Neural cell (in vitro differentiated cells): ENCODE results near the gene FAAH. TPM values are rescaled to one million over a fixed set of nuclear protein-coding genes. Genes with fewer than 3 reads are reported as not detected.

Experiments used
- H2AFZ ChIP-seq: fragments of 200-600, 300-800 bp; sonication (generic), shearing (Covaris generic); 2 replicates; pipeline ENCODE4 v1.6.0; 2014; ENCODE audit warnings: low read depth, mild to moderate bottlenecking, antibody characterized with exemption, low read length, moderate library complexity
- H3F3A ChIP-seq: fragments of 200-600 bp; shearing (Covaris generic); 2 replicates; pipeline ENCODE4 v1.6.1; 2016; ENCODE audit warnings: mild to moderate bottlenecking, moderate library complexity, mixed read lengths, antibody characterized with exemption, low read length; ENCODE audit not compliant: insufficient read depth, poor library complexity, severe bottlenecking
- H3K27ac ChIP-seq: fragments of 200-600, 300-800 bp; sonication (generic), shearing (Covaris generic); 2 replicates; pipeline ENCODE4 v1.5.1; 2014; ENCODE audit warnings: mild to moderate bottlenecking, low read length, moderate library complexity
- H3K27me3 ChIP-seq: fragments of 300-800, 200-600 bp; sonication (generic), shearing (Covaris generic); 2 replicates; pipeline ENCODE4 v1.6.0; 2014; ENCODE audit warnings: mild to moderate bottlenecking, low read depth, low read length, moderate library complexity; ENCODE audit not compliant: insufficient read depth
- H3K36me3 ChIP-seq: fragments of 300-800, 200-600 bp; sonication (generic), shearing (Covaris generic); 2 replicates; pipeline ENCODE4 v1.5.1; 2014; ENCODE audit warnings: mild to moderate bottlenecking, antibody characterized with exemption, low read length, moderate library complexity; ENCODE audit not compliant: insufficient read depth
- H3K4me2 ChIP-seq: fragments of 300-800, 200-600 bp; sonication (generic), shearing (Covaris generic); 2 replicates; pipeline ENCODE4 v1.6.0; 2014; ENCODE audit warnings: mild to moderate bottlenecking, low read length
- H3K4me3 ChIP-seq: fragments of 300-800, 200-600 bp; sonication (generic), shearing (Covaris generic); 2 replicates; pipeline ENCODE4 v1.5.1; 2014; ENCODE audit warnings: mild to moderate bottlenecking, low read length, moderate library complexity
- H3K79me2 ChIP-seq: fragments of 200-600 bp; shearing (Covaris generic); replicated peaks from 2 replicates; pipeline ENCODE4 v1.6.0; 2014; ENCODE audit warnings: mild to moderate bottlenecking, low read length, moderate library complexity; ENCODE audit not compliant: insufficient read depth
- H3K9ac ChIP-seq: fragments of 300-800, 200-600 bp; sonication (generic), shearing (Covaris generic); 2 replicates; pipeline ENCODE4 v1.6.1; 2016; ENCODE audit warnings: mild to moderate bottlenecking, low read length, mixed read lengths
- H3K9me2 ChIP-seq: fragments of 200-600 bp; shearing (Covaris generic); 2 replicates; pipeline ENCODE4 v1.6.1; 2016; ENCODE audit warnings: mild to moderate bottlenecking, low read length, mixed read lengths; ENCODE audit not compliant: insufficient read depth
- H3K9me3 ChIP-seq: fragments of 200-600, 300-800 bp; sonication (generic), shearing (Covaris generic); 2 replicates; pipeline ENCODE4 v1.6.1; 2016; ENCODE audit warnings: mild to moderate bottlenecking, mixed run types, low read length, moderate library complexity, mixed read lengths
- H4K20me1 ChIP-seq: fragments of 200-600 bp; shearing (Covaris generic); 2 replicates; pipeline ENCODE4 v1.6.1; 2016; ENCODE audit warnings: mild to moderate bottlenecking, mixed run types; ENCODE audit not compliant: insufficient read depth
- EP300 ChIP-seq: fragments of 450-650 bp; conservative IDR thresholded peaks from 2 replicates; pipeline ENCODE4 v1.6.1; 2014; ENCODE audit warnings: antibody characterized with exemption, mild to moderate bottlenecking, moderate library complexity; ENCODE audit not compliant: poor library complexity, severe bottlenecking
- EZH2 ChIP-seq: fragments of 200-600, 300-800 bp; shearing (Covaris generic), sonication (generic); IDR thresholded peaks from 2 replicates; pipeline ENCODE4 v1.6.1; 2014; ENCODE audit warnings: antibody characterized with exemption, low read length, borderline replicate concordance, mild to moderate bottlenecking; ENCODE audit not compliant: insufficient read depth, poor library complexity, severe bottlenecking
- MXI1 ChIP-seq: fragments of 450-650 bp; conservative IDR thresholded peaks from 2 replicates; pipeline ENCODE4 v1.6.1; 2014; ENCODE audit warnings: antibody characterized with exemption, mild to moderate bottlenecking; ENCODE audit not compliant: poor library complexity, severe bottlenecking
- POLR2AphosphoS5 ChIP-seq: IDR thresholded peaks from 2 replicates; pipeline ENCODE4 v1.6.1; 2012
- RAD21 ChIP-seq: fragments of 450-650 bp; conservative IDR thresholded peaks from 2 replicates; pipeline ENCODE4 v1.6.1; 2014; ENCODE audit warnings: antibody characterized with exemption, mild to moderate bottlenecking, moderate library complexity
- SMC3 ChIP-seq: fragments of 450-650 bp; conservative IDR thresholded peaks from 2 replicates; pipeline ENCODE4 v1.6.1; 2014; ENCODE audit warnings: antibody characterized with exemption, mild to moderate bottlenecking, moderate library complexity; ENCODE audit not compliant: poor library complexity
- TAF1 ChIP-seq: IDR thresholded peaks from 2 replicates; pipeline ENCODE4 v1.6.1; 2012; ENCODE audit warnings: low read depth
- polyA plus RNA-seq: library from polyadenylated mRNA; depleted of rRNA; stranded (reverse); fragments of >200 nt; gene quantifications from 2 replicates; pipeline ENCODE4 v1.2.3, GENCODE V29; 2014
- TF ChIP-seq, protein P1 (sequence below): IDR thresholded peaks from 2 replicates; pipeline ENCODE4 v1.6.1; 2012; ENCODE audit warnings: borderline replicate concordance
- TF ChIP-seq, protein P2 (sequence below): fragments of 450-650 bp; IDR thresholded peaks from 2 replicates; pipeline ENCODE4 v1.5.1; 2014; ENCODE audit warnings: antibody characterized with exemption, mild to moderate bottlenecking, moderate library complexity; ENCODE audit not compliant: poor library complexity, severe bottlenecking

FAAH gene
- polyA plus RNA-seq, 1 donor from 2014 or later, result 106 TPM

DNA sequence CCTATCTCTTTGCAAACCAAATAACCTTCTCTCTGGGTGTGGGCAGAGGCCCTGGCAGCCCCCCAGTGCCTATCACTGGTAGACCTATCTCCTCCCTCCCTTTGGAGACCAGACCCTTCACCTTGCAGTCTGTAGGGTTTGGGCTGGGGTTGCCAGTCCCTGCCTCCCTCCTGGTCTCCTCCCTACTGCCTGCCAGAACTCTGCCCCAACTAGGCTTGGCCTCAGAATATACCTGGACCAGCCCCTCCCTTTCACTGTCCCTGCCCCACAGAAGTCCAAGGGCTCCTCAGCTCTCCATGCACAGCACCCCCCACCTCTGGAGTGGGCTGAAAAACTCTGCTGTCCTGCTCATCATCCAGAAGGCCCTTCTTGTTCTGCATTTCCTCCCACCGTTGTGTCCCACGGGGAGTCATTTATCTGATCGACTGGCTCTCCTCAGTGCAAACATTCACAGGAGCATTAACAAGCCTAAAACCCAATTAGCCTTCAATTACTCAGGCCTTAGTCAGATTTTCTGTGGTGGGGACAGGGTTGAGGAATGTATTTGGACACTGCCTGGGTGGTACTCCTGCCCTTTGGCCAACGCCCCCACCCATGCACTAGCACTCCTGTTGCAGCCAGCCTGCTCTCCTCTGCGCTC is 67.8 kb downstream of the FAAH start:
- H3K27me3 ChIP-seq, result peaks cover 51% of the 10 kb centered on the region
- no peaks in the 10 kb centered on the region for H3K36me3 ChIP-seq
- no peaks in the 10 kb centered on the region for H3K9me3 ChIP-seq
- no peaks in the 10 kb centered on the region for H3K79me2 ChIP-seq
- no peaks in the 10 kb centered on the region for H3K9me2 ChIP-seq
- H3K4me3 ChIP-seq, result no peak overlapping the region
- no peak overlapping the region for H3K27ac ChIP-seq
- no peak overlapping the region for H3K4me2 ChIP-seq
- H2AFZ ChIP-seq, result no peak overlapping the region
- no peak for TF ChIP-seq TAF1
- no peak for TF ChIP-seq SMC3
- no peak for TF ChIP-seq POLR2AphosphoS5
- no peak for TF ChIP-seq EZH2
- TF ChIP-seq, protein P1, sequence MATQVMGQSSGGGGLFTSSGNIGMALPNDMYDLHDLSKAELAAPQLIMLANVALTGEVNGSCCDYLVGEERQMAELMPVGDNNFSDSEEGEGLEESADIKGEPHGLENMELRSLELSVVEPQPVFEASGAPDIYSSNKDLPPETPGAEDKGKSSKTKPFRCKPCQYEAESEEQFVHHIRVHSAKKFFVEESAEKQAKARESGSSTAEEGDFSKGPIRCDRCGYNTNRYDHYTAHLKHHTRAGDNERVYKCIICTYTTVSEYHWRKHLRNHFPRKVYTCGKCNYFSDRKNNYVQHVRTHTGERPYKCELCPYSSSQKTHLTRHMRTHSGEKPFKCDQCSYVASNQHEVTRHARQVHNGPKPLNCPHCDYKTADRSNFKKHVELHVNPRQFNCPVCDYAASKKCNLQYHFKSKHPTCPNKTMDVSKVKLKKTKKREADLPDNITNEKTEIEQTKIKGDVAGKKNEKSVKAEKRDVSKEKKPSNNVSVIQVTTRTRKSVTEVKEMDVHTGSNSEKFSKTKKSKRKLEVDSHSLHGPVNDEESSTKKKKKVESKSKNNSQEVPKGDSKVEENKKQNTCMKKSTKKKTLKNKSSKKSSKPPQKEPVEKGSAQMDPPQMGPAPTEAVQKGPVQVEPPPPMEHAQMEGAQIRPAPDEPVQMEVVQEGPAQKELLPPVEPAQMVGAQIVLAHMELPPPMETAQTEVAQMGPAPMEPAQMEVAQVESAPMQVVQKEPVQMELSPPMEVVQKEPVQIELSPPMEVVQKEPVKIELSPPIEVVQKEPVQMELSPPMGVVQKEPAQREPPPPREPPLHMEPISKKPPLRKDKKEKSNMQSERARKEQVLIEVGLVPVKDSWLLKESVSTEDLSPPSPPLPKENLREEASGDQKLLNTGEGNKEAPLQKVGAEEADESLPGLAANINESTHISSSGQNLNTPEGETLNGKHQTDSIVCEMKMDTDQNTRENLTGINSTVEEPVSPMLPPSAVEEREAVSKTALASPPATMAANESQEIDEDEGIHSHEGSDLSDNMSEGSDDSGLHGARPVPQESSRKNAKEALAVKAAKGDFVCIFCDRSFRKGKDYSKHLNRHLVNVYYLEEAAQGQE, result no peak
- no peak for TF ChIP-seq RAD21
- TF ChIP-seq, protein P2, sequence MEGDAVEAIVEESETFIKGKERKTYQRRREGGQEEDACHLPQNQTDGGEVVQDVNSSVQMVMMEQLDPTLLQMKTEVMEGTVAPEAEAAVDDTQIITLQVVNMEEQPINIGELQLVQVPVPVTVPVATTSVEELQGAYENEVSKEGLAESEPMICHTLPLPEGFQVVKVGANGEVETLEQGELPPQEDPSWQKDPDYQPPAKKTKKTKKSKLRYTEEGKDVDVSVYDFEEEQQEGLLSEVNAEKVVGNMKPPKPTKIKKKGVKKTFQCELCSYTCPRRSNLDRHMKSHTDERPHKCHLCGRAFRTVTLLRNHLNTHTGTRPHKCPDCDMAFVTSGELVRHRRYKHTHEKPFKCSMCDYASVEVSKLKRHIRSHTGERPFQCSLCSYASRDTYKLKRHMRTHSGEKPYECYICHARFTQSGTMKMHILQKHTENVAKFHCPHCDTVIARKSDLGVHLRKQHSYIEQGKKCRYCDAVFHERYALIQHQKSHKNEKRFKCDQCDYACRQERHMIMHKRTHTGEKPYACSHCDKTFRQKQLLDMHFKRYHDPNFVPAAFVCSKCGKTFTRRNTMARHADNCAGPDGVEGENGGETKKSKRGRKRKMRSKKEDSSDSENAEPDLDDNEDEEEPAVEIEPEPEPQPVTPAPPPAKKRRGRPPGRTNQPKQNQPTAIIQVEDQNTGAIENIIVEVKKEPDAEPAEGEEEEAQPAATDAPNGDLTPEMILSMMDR, result no peak
- TF ChIP-seq EP300, result no peak
- no peak for TF ChIP-seq MXI1
- no peaks in the 10 kb centered on the region for H3F3A ChIP-seq
- H4K20me1 ChIP-seq, result no peaks in the 10 kb centered on the region
- no peak overlapping the region for H3K9ac ChIP-seq

Other genes with a start within 250 kb of the FAAH start
- gene TSPAN1, start 219.2 kb upstream of the FAAH start, polyA plus RNA-seq, result 0.62 and 0.96 TPM in 2 replicates
- gene P3R3URF, start 217.8 kb upstream of the FAAH start, polyA plus RNA-seq, result not detected in 2 replicates
- 128 and 147 TPM in 2 replicates for gene POMGNT1, start 195.9 kb upstream of the FAAH start, polyA plus RNA-seq
- 0.50 TPM in 1 of 2 replicates, not detected in the other for gene LURAP1, start 191.0 kb upstream of the FAAH start, polyA plus RNA-seq
- 1.1 TPM in 1 of 2 replicates, not detected in the other for gene RAD54L, start 146.6 kb upstream of the FAAH start, polyA plus RNA-seq
- gene LRRC41, start 90.7 kb upstream of the FAAH start, polyA plus RNA-seq, result 52.9 and 68.6 TPM in 2 replicates
- gene UQCRH, start 90.6 kb upstream of the FAAH start, polyA plus RNA-seq, result 1,068 and 1,272 TPM in 2 replicates
- 8.7 and 13.1 TPM in 2 replicates for gene NSUN4, start 53.5 kb upstream of the FAAH start, polyA plus RNA-seq
- 0.28 TPM in 1 of 2 replicates, not detected in the other for gene DMBX1, start 95.5 kb downstream of the FAAH start, polyA plus RNA-seq
- not detected in 2 replicates for gene KNCN, start 157.3 kb downstream of the FAAH start, polyA plus RNA-seq
- gene MKNK1, start 210.0 kb downstream of the FAAH start, polyA plus RNA-seq, result 9.6 and 9.9 TPM in 2 replicates
- gene MOB3C, start 222.5 kb downstream of the FAAH start, polyA plus RNA-seq, result 0.41 and 1.2 TPM in 2 replicates